ENCODE measurements around the gene OR6B2. TPM values are rescaled to one million over a fixed set of nuclear protein-coding genes. Genes with fewer than 3 reads are reported as not detected.
"Not testable (repeated sequence)": the region's sequence is repeated elsewhere in the genome, so short reads cannot be mapped to it uniquely, and the experiment has no call there.

Gene OR6B2
- polyA plus RNA-seq, 1 donor = not detected

GRCh38 chr2:240056678-240057077 lies 26.4 kb upstream of the OR6B2 start:
- H3K4me1 ChIP-seq (ENCODE audit: control insufficient read depth, insufficient read depth, low read length) = no peaks in the 10 kb centered on the region
- H3K27ac ChIP-seq (ENCODE audit: low read length) = no peak overlapping the region
- H3K27me3 ChIP-seq (ENCODE audit: control insufficient read depth, insufficient read depth, low read length) = peaks cover 22% of the 10 kb centered on the region
- no peaks in the 10 kb centered on the region for H3K36me3 ChIP-seq (ENCODE audit: control insufficient read depth, insufficient read depth, low read length)
- DNase-seq = no peak
- no peaks in the 10 kb centered on the region for H3K9me3 ChIP-seq (ENCODE audit: control insufficient read depth, low read depth, low read length)
- WGBS (ENCODE audit: insufficient coverage, low lambda C conversion rate) = no CpG with 5 or more reads among the region's 11 CpGs
- no peak overlapping the region for H3K4me3 ChIP-seq (ENCODE audit: low read length)

- no peak for DNase-seq
- H3K4me1 ChIP-seq (ENCODE audit: control insufficient read depth, insufficient read depth, low read length) = no peaks in the 10 kb centered on the region
- H3K36me3 ChIP-seq (ENCODE audit: control insufficient read depth, insufficient read depth, low read length) = no peaks in the 10 kb centered on the region
- H3K27me3 ChIP-seq (ENCODE audit: control insufficient read depth, insufficient read depth, low read length) = peaks cover 24% of the 10 kb centered on the region
- WGBS (ENCODE audit: insufficient coverage, low lambda C conversion rate) = 0% methylated on average over 1 of the region's 13 CpGs
- no peaks in the 10 kb centered on the region for H3K9me3 ChIP-seq (ENCODE audit: control insufficient read depth, low read depth, low read length)
- H3K4me3 ChIP-seq (ENCODE audit: low read length) = no peak overlapping the region
- H3K27ac ChIP-seq (ENCODE audit: low read length) = no peak overlapping the region
These were observed 25.1 kb upstream of the OR6B2 start for GRCh38 chr2:240055177-240055917.

GRCh38 chr2:240053173-240054155 lies 23.2 kb upstream of the OR6B2 start, which contains the start of gene OR6B3:
TSS of gene OR6B3 (minus strand) at chr2:240053521.
- H3K36me3 ChIP-seq (ENCODE audit: control insufficient read depth, insufficient read depth, low read length) = no peaks in the 10 kb centered on the region
- H3K4me1 ChIP-seq (ENCODE audit: control insufficient read depth, insufficient read depth, low read length) = no peaks in the 10 kb centered on the region
- 76% methylated on average over 5 of the region's 28 CpGs for WGBS (ENCODE audit: insufficient coverage, low lambda C conversion rate)
- DNase-seq = no peak
- H3K27me3 ChIP-seq (ENCODE audit: control insufficient read depth, insufficient read depth, low read length) = peaks cover 29% of the 10 kb centered on the region
- no peaks in the 10 kb centered on the region for H3K9me3 ChIP-seq (ENCODE audit: control insufficient read depth, low read depth, low read length)
- no peak within 1 kb of the TSS for H3K4me3 ChIP-seq (ENCODE audit: low read length)
- H3K27ac ChIP-seq (ENCODE audit: low read length) = no peak within 1 kb of the TSS

- WGBS (ENCODE audit: insufficient coverage, low lambda C conversion rate) = no CpG with 5 or more reads among the region's 12 CpGs
- Histone ChIP-seq H3K9me3 (ENCODE audit: control insufficient read depth, low read depth, low read length) (no peaks in the 10 kb centered on the region), H3K27me3 (ENCODE audit: control insufficient read depth, insufficient read depth, low read length) (peaks cover 32% of the 10 kb centered on the region), H3K4me3 (ENCODE audit: low read length) (no peak overlapping the region), H3K27ac (ENCODE audit: low read length) (no peak overlapping the region), H3K4me1 (ENCODE audit: control insufficient read depth, insufficient read depth, low read length) (no peaks in the 10 kb centered on the region), H3K36me3 (ENCODE audit: control insufficient read depth, insufficient read depth, low read length) (no peaks in the 10 kb centered on the region)
- DNase-seq = no peak
These were observed 22.3 kb upstream of the OR6B2 start for GRCh38 chr2:240052524-240052923.

- H3K4me3 ChIP-seq (ENCODE audit: low read length) = no peak overlapping the region
- no peaks in the 10 kb centered on the region for H3K36me3 ChIP-seq (ENCODE audit: control insufficient read depth, insufficient read depth, low read length)
- WGBS (ENCODE audit: insufficient coverage, low lambda C conversion rate) = 77% methylated on average over 3 of the region's 4 CpGs
- no peaks in the 10 kb centered on the region for H3K4me1 ChIP-seq (ENCODE audit: control insufficient read depth, insufficient read depth, low read length)
- H3K9me3 ChIP-seq (ENCODE audit: control insufficient read depth, low read depth, low read length) = no peaks in the 10 kb centered on the region
- H3K27ac ChIP-seq (ENCODE audit: low read length) = no peak overlapping the region
- no peak for DNase-seq
- peaks cover 32% of the 10 kb centered on the region for H3K27me3 ChIP-seq (ENCODE audit: control insufficient read depth, insufficient read depth, low read length)
These were observed 21.5 kb upstream of the OR6B2 start for GRCh38 chr2:240051697-240052096.

GRCh38 chr2:240050278-240050677 lies 20.0 kb upstream of the OR6B2 start:
- H3K9me3 ChIP-seq (ENCODE audit: control insufficient read depth, low read depth, low read length) = no peaks in the 10 kb centered on the region
- H3K36me3 ChIP-seq (ENCODE audit: control insufficient read depth, insufficient read depth, low read length) = no peaks in the 10 kb centered on the region
- H3K4me3 ChIP-seq (ENCODE audit: low read length) = no peak overlapping the region
- no CpG with 5 or more reads among the region's 12 CpGs for WGBS (ENCODE audit: insufficient coverage, low lambda C conversion rate)
- H3K4me1 ChIP-seq (ENCODE audit: control insufficient read depth, insufficient read depth, low read length) = no peaks in the 10 kb centered on the region
- no peak overlapping the region for H3K27ac ChIP-seq (ENCODE audit: low read length)
- peaks cover 29% of the 10 kb centered on the region for H3K27me3 ChIP-seq (ENCODE audit: control insufficient read depth, insufficient read depth, low read length)
- DNase-seq = no peak

GRCh38 chr2:240048237-240048636 lies 18.0 kb upstream of the OR6B2 start:
- H3K27me3 ChIP-seq (ENCODE audit: control insufficient read depth, insufficient read depth, low read length) = peaks cover 16% of the 10 kb centered on the region
- no peak overlapping the region for H3K27ac ChIP-seq (ENCODE audit: low read length)
- no CpG with 5 or more reads among the region's 9 CpGs for WGBS (ENCODE audit: insufficient coverage, low lambda C conversion rate)
- H3K4me3 ChIP-seq (ENCODE audit: low read length) = no peak overlapping the region
- DNase-seq = no peak
- no peaks in the 10 kb centered on the region for H3K9me3 ChIP-seq (ENCODE audit: control insufficient read depth, low read depth, low read length)
- no peaks in the 10 kb centered on the region for H3K4me1 ChIP-seq (ENCODE audit: control insufficient read depth, insufficient read depth, low read length)
- H3K36me3 ChIP-seq (ENCODE audit: control insufficient read depth, insufficient read depth, low read length) = no peaks in the 10 kb centered on the region

GRCh38 chr2:240045098-240045497 lies 14.9 kb upstream of the OR6B2 start:
- WGBS (ENCODE audit: insufficient coverage, low lambda C conversion rate) = no CpG with 5 or more reads among the region's 13 CpGs
- peaks cover 10% of the 10 kb centered on the region for H3K27me3 ChIP-seq (ENCODE audit: control insufficient read depth, insufficient read depth, low read length)

GRCh38 chr2:240044096-240044495 lies 13.9 kb upstream of the OR6B2 start:
- H3K9me3 ChIP-seq (ENCODE audit: control insufficient read depth, low read depth, low read length); H3K36me3 ChIP-seq (ENCODE audit: control insufficient read depth, insufficient read depth, low read length); H3K4me3 ChIP-seq (ENCODE audit: low read length); H3K27ac ChIP-seq (ENCODE audit: low read length); DNase-seq; H3K4me1 ChIP-seq (ENCODE audit: control insufficient read depth, insufficient read depth, low read length): not testable (repeated sequence)
- no CpG with 5 or more reads among the region's 2 CpGs for WGBS (ENCODE audit: insufficient coverage, low lambda C conversion rate)
- H3K27me3 ChIP-seq (ENCODE audit: control insufficient read depth, insufficient read depth, low read length) = peaks cover 11% of the 10 kb centered on the region

More at GRCh38 chr2:240045098-240045497, 14.9 kb upstream of the OR6B2 start:
- no peak overlapping the region for H3K27ac ChIP-seq (ENCODE audit: low read length)
- no peaks in the 10 kb centered on the region for H3K4me1 ChIP-seq (ENCODE audit: control insufficient read depth, insufficient read depth, low read length)
- no peaks in the 10 kb centered on the region for H3K36me3 ChIP-seq (ENCODE audit: control insufficient read depth, insufficient read depth, low read length)
- no peaks in the 10 kb centered on the region for H3K9me3 ChIP-seq (ENCODE audit: control insufficient read depth, low read depth, low read length)
- H3K4me3 ChIP-seq (ENCODE audit: low read length) = no peak overlapping the region
- DNase-seq = no peak

- Histone ChIP-seq H3K27ac (ENCODE audit: low read length) (no peak overlapping the region), H3K4me1 (ENCODE audit: control insufficient read depth, insufficient read depth, low read length) (no peaks in the 10 kb centered on the region), H3K4me3 (ENCODE audit: low read length) (no peak overlapping the region), H3K27me3 (ENCODE audit: control insufficient read depth, insufficient read depth, low read length) (peaks cover 7% of the 10 kb centered on the region), H3K9me3 (ENCODE audit: control insufficient read depth, low read depth, low read length) (no peaks in the 10 kb centered on the region), H3K36me3 (ENCODE audit: control insufficient read depth, insufficient read depth, low read length) (no peaks in the 10 kb centered on the region)
- no peak for DNase-seq
- WGBS (ENCODE audit: insufficient coverage, low lambda C conversion rate) = no CpG with 5 or more reads among the region's 21 CpGs
These were observed 13.2 kb upstream of the OR6B2 start for GRCh38 chr2:240043279-240043989.

Data from large intestine (tissue), 3 donors.